Non-pigmented ciliary epithelial cell (primary cell): ENCODE measurements around the gene ADNP.
"Not testable (repeated sequence)": the region's sequence is repeated elsewhere in the genome, so short reads cannot be mapped to it uniquely, and the experiment has no call there.

ENCODE experiments used
- DNase-seq: peaks from one replicate; pipeline ENCODE4 v3.0.0-alpha.2; 2010; ENCODE audit warnings: low read depth

ADNP gene

DNA sequence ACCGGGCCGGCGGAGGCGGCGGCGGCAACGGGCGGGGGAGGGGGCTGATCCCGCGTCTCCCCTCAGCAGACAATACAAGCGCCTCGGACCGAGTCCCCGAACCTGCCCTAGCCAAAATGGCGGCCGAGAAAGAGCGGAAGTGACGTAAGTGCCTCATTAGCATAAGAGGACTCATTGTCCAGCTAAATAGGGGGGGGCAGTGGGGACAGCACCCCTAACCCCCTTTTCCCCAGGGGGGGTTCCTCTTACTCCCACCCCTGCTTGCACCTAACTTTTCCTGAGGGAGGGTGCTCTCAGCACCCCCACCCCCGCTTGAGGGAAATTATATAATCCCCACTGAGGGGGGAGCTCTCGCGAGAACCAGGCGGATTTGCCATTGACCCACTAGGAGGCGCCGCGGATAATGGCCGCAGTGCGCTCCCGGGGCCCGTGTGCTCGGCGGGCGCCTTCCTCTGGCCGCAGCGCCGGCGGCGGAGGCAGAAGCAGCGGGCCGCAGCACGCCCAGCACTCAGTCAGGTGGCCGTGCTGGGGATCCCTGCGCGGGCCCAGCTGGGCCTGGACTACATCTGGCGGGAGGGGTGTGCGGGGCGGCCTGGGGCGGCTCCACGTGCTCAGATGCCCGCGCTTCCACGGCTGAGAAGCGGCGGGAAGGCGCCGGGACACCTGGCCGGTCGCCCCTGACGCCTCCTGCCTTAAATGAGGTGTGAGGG is at the start of gene ADNP:
Gene ADNP, minus strand, starts transcription at position 132 of the 710 bp plus-strand sequence. CDS start 27,441 bp downstream, outside the sequence.
- peak; percentile 63 for DNase-seq

DNA sequence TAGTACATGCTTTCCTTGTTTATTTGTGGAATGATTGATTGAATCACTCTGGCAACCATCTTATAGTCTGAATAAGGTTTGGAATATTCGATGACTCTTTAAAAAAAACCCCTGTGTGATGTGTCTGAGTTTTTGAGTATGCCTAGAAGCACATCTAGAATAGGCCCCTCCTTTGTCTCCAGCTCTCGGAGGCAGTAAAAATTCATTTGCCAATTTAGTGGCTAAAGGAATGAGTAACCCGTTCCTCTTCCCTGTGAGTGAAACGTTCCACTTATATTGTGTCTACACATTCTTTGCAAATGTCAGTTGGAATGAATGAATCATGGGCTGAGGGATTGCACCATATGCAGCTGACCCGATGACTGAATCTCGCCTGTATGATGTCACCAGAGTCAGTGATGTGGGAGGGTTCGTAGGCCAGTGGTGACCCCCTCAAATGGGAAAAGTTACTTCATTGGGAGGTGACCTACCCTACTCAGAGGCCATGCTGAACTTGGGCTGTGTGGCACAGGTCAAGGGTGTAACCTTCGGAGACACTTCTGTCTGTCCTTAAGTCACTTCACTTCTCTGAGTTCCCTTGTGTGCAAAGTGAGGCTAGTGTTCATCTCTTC is 48.9 kb upstream of the ADNP start:
- DNase-seq: peak; percentile 99

DNA sequence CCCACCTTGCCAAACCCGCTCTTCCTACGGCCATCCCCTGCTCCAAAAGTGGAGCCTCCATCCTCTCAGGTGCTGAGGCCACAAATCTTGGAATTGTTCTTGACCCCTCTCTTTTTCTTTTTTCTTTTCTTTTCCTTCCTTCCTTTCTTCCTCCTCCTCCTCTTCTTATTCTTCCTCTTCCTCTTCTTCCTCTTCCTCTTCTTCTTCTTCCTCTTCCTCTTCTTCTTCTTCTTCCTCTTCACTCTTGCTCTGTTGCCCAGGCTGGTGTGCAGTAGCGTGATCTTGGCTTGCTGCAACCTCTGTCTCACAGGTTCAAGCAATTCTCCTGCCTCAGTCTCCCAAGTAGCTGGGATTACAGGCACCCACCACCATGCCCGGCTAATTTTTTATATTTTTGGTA is 47.3 kb upstream of the ADNP start:
- DNase-seq: not testable (repeated sequence)

DNA sequence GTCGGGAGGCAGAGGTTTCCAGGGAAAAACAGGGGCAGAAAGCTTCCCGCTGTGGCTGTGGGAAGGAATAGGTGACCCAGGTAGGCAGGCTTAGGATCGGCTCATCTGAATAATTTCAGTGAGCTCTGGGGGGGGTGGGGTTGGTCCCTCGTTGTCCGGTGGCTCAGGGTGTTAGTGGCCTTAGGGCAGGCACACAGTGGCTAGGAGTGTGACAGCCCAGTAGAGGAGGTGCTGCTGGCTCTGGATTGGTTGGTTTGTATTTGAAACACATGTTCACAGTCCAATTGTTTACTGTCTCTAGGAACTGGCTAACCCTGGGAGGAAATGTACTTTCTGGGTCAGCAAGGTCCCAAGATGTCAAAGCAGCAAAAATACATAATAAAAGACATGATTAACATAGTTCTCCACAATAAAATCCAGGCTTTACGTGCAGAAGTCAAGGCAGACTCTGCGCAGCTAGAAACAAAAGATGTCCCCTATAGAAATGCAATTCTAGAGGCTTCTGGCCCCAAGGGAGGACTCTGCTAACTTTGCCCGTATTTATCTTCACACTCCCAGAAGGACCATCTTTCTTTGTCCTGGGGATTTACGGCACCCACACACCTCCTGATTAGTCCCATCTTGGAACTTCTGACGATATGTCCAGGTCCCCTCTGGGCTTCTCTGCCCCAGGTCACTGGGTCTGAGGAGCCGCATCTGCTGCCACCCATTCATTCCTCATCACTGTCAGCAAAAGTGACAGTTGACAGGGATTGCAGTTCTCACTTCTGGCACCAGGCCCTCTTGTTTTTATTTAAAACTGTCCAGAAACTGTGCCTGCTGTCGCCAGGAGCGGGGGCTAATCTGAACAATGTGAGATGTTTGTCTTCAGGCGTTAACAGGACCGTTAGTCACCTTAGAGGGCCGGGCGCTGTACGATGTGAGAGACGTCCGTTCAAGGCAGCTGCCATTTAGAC is 46.1 kb upstream of the ADNP start:
- DNase-seq: no peak

DNA sequence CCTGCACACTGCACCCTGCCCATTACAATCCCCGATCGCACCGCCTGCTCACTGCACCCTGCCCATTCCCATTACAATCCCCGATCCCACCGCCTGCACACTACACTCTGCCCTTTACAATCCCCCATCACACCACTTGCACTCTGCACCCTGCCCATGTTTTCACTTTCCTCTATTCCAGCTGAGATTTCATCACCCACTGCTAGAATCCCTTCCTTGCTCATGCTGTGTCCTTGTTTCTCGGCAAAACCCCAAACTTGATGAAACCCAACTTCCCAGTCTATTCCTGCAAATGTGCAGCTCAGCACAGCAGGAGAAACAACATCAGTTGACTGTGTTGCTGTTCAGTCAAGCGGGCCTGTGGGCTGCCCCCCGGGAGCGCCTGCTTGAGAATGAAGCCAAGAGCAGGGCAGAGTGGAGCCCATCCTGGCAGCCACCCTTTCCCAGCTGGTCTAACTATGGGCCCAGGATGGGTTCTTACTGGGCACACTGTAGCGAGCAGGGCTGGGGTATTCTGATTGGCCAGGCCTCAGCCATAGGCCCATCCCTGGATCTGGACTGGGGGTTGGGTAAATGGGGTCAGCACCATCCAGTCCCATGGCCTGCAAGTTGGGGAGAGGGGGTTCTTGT is 44.6 kb upstream of the ADNP start:
- no peak for DNase-seq

DNA sequence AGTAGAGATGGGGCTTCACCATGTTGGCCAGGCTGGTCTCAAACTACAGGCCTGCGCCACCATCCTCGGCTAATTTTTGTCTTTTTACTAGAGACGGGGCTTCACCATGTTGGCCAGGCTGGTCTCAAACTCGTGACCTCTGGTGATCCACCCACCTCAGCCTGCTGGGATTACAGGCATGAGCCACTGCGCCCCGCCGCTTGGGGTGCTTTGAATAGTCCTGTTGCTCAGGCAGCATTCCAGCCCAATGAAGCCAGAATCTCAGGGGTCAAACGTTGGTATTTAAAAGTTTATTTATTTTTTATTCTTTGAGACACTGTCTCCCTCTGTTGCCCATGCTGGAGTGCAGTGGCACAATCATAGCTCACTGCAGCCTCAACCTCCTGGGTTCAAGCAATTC is 38.7 kb upstream of the ADNP start:
- no peak for DNase-seq

DNA sequence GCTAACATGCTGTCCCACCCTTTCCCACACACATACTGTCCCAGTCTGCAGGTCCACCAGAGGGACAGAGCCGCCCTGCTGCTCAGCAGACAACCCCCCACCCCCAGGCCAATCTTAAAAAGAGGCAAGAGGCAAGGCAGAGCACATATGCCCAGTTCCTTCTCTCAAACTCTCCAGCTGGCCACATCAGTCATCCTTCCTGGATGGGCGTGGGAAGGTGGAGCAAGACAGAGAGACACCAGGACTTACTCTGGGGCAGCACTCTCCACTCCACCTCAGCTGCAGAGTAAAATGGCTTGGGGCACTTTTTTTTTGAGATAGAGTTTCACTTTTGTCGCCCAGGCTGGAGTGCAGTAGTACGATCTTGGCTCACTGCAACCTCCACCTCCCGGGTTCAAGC is 38.2 kb upstream of the ADNP start:
- DNase-seq: no peak

DNA sequence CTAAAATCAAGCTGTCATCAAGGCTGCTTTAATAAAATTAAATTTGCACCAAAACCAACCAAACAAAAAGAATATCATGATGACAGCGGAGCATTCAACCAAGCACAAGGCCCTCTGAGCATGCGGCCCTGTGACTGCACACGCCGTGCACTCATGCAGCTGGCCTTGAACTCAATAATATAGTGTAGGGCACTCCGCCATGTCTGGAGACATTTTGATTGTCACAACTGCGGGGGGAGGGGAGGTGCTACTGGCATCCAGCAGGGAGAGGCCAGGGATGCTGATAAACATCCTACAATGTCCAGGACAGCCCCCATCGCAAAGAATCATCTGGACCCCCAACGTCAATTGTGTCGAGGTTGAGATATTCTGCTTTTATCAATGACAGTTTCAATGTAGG is 37.1 kb upstream of the ADNP start:
- no peak for DNase-seq

DNA sequence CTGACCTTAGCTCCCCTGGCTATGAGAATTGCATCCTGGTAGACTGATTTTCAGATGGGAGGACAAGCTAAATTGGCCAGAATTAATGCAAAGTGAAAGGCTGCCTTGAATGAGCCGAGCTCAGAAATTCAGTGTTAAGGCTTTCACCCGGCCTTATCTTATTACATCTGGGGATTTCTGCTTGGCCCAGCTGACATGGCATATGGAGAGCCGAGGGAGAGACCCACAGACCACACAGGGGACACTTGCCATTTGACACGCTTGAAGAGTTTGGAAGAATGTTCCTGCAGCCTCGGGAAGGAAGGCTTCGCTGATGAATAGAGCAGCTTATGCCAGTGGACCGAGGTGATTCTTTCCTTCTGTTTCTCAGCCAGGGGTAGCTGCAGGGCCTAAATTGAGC is 36.3 kb upstream of the ADNP start:
- no peak for DNase-seq

DNA sequence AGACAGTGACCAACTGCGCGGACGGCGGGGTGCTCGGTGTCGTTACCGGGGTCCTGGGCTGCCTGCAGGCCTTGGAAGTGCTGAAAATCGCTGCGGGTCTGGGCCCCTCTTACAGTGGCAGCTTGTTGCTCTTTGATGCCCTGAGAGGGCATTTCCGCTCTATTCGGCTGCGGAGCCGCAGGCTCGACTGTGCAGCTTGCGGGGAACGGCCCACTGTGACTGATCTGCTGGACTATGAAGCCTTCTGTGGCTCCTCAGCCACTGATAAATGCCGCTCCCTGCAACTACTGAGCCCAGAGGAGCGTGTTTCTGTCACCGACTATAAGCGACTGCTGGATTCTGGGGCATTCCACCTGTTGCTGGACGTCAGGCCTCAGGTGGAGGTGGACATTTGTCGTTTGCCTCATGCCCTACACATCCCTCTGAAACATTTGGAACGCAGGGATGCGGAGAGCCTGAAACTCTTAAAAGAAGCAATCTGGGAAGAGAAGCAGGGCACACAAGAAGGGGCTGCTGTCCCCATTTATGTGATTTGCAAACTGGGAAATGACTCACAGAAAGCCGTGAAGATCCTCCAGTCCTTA is 28.4 kb upstream of the ADNP start:
- DNase-seq: no peak

DNA sequence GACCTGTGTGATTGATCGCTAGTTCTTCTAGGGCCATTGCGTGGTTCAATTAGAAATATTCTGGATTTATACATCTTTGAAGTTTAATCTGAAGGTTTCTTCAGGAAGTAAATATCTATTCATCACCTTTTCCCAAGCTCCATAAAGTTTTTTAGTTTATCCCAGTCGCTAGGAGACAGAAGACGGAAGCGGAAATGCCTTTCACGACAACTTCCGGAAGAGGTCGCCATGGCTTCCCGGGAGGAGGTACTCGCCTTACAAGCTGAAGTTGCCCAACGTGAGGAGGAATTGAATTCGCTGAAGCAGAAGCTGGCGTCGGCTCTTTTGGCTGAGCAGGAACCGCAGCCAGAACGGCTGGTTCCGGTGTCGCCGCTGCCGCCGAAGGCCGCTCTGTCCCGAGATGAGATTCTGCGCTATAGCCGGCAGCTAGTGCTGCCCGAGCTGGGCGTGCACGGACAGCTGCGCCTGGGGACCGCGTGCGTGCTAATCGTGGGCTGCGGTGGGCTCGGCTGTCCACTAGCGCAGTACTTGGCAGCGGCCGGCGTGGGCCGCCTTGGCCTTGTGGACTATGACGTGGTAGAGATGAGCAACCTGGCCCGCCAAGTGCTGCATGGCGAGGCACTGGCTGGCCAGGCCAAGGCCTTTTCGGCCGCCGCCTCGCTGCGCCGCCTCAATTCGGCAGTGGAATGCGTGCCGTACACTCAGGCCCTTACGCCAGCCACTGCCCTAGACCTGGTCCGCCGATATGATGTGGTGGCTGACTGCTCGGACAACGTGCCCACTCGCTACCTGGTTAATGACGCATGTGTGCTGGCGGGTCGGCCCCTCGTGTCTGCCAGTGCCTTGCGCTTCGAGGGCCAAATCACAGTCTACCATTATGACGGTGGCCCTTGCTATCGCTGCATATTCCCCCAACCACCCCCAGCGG is 27.6 kb upstream of the ADNP start, which contains the start of gene MOCS3:
Gene MOCS3, plus strand, starts transcription at position 204 of the 928 bp plus-strand sequence. Its CDS starts 25 bp downstream, at position 229.
- peak; percentile 72 for DNase-seq

DNA sequence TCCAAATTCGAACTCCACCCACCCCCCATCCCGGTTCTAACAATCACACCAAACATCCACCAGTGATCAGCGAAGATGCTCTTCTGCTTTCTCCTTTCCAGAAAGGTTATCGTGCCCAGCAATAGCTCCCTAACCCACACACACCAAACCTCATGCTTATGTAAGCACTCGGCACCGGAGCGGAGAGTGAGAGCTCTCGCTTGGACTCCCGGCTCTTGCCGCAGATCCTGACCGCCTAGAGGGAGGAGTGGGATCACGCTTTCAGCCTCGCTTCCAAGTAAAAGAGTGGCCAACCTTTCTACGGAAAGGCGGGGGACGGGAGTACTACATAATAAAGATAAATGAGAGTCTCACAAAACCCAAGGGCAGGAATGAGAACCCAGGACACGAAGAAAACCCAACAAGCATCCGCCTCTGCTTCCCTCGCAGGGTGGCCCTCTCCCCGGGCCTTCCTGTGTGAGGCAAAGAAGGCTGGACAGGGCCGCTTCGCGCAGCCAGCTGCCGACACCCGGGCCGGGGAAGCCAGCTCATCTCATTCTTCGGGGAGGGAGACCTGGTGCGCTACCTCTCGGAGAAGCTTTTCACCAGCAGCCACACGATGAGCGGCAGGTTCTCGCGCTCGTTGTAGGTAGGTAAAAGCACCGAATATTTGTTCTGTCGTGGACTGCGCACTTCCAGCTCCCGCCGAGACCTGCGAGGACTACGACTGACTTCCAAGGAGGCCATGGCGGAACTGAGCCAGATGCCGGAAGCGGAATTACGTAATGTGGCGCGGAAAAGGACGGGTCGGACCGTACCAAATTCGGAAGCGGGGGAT is 26.8 kb upstream of the ADNP start, which contains the start of gene DPM1:
Gene DPM1, minus strand, starts transcription at position 735 of the 817 bp plus-strand sequence. Its CDS starts 9 bp downstream, at position 726.
- DNase-seq: no peak

DNA sequence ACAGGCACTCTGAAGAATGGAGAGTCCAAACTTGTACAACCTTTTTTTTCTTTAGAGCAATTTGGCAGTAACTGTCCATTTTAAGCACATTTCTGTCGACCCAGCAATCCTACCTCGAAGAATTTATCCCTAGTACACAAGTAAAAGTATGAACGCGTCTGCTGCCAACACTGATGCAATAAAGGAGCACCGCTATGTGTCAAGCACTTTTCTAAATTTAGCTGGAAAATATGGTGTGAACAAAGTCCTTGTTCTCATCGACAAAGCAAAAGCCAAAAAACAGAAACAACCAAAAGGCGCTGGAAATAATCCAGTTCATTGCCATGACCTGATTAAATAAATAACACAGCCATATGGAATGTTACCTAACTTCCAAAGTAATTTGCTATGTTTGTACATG is 26.0 kb upstream of the ADNP start:
- no peak for DNase-seq

DNA sequence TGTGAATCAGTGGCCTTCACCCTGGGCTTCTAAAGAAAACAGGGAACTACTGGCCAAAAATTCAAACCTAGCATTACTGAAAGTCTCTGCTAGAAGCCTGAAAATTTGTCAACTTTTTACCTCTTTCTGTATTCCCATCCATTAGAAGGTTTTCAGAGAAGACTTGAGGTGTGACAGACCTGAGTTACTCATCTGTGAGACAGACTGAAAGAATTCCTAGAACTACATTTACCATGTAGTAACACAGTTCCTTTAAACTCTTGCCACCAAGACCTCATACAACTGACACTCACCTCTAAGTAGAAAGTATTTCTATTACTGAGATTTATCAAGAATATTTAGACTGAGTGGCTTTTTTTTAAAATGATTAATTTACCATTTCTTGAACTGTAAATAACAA is 22.6 kb upstream of the ADNP start:
- DNase-seq: no peak

DNA sequence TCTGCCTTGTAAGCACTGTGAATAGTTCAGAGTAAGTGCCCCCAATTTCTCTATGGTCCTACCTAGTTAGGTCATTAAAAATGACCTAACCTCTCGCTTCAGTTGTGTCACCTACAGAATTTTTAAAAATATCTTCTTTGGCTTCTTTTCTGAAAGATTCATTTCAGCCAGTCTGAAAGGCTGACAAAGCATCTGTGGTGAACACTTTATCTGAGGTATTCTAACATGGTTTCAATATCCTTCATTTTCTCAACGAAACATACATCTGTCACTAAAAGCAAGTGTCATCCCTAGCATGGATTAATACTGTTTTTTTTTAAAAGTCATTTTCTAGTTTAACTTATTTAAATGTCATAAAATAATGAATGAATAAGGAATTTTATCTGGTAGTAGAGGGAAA is 22.0 kb upstream of the ADNP start:
- DNase-seq: no peak

DNA sequence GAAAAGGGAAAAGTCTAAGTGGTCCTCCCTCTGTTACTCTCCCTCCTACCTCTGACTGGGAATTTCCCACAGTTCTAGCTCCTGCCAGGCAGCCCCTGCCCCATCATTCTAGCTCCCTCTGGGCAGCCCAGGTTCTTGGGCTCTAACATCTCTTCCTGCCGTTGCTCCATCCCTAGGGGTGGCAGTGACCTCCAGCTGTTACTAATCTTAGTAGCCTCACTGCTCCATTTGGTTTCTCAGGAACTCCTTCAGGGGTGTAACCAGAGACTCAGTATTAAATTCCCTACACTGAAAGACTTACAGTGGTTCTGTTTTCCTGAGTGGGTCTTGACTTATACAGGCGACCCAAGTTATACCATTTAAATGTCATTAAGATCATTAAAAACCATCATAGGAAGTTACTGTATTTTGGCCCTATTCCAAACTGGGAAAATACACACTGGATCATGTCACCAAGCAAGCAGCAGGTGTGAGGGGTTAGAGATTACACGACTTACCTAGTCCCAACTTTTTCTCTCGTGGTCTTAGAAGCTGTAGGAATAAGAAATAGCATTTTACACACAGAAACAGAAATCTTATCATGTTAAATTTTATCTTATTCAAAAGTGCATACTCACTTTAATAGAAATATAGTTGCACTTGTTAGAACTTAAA is 17.0 kb upstream of the ADNP start:
- DNase-seq: no peak

DNA sequence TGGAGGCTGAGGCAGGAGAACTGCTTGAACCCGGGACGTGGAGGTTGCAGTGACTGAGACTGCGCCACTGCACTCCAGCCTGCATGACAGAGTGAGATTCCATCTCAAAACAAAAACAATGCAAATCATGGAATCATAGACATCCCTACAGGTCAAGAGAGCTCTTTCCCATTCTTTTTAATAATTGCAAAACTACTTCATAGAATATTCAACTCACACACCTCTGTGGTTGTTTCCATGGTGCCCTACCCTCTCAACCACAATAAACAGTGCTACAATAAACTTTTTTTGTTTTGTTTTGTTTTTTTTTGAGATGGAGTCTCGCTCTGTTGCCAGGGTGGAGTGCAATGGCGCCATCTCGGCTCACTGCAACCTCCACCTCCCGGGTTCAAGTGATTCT is 11.8 kb upstream of the ADNP start:
- no peak for DNase-seq

DNA sequence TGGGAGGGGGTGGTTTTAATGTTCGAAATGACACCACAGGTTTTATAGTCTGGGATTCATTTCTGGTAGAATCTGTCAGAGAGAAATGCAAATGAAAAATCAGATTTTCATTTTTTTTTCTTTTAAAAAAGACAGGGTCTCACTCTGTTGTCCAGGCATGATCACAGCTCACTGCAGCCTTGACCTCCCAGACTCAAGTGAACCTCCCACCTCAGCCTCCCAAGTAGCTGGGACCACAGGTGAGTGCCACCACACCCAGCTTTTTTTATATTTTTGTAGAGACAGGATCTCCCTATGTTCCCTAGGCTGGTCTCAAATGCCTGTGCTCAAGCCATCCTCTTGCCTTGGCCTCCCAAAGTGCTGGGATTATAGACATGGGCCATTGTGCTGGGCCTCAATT is 2.4 kb upstream of the ADNP start:
- no peak for DNase-seq

DNA sequence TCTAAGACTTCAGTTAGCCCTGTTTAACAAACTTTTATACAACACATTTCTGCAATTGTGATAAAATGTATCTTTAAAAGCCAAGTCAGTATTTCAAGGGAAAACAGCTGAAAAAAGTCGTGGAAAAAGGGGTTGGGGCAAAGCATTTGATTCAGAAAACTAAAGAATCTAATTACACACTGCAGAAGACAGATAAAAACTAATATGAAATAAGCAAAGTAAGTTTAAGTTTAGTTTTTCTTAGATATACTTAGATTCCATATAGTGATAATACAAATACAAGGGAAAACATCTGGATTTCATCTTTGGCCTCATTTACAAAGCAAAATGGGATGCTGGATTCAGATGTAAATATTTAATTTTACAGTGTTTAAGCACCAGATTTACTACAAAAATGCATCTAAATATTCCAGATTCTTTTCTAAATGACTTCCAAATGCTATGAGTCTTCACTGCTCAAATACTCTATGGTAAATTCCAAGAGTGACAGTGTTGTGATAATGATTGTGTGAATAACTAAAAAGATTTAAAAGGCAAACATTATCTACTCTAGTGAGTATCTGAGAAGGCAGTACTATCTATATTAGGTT is 1.5 kb upstream of the ADNP start:
- no peak for DNase-seq
